Naive thymus-derived CD4-positive, alpha-beta T cell (primary cell): ENCODE measurements around the gene OR9Q1. TPM values are rescaled to one million over a fixed set of nuclear protein-coding genes. Genes with fewer than 3 reads are reported as not detected.

ENCODE experiments used
- ATAC-seq: fragments of 150-1000 bp; cut with Tn5 transposase; 2 replicates; pipeline ENCODE4 v1.10.0; 2021; ENCODE audit warnings: mild to moderate bottlenecking, moderate library complexity
- CTCF ChIA-PET: fragments of 350-600 bp; sonication (Branson Sonifier 250); formaldehyde crosslinking; loops from one replicate; lab custom pipeline; 2021; ENCODE audit warnings: antibody characterized with exemption; lab: Charles Lee
- POLR2A ChIA-PET: fragments of 350-600 bp; sonication (Branson Sonifier 250); formaldehyde crosslinking; loops from one replicate; lab custom pipeline; 2021; ENCODE audit warnings: antibody characterized with exemption, inconsistent platforms; lab: Charles Lee
- DNase-seq, 9 donors: peaks; one replicate each; pipeline versions ENCODE4 v3.0.0 to v3.0.0-alpha.2; 2020 to 2022; ENCODE audit warnings: mixed read lengths in 1 of 9
- H3K27ac ChIP-seq: one replicate; pipeline ENCODE4 v1.7.0; 2013; ENCODE audit warnings: mild to moderate bottlenecking, low read depth, low read length, moderate library complexity
- H3K27me3 ChIP-seq, 2 donors: one replicate each; pipeline ENCODE4 v1.7.0; 2013; ENCODE audit warnings: low read length in 2 of 2, mild to moderate bottlenecking in 2 of 2, moderate library complexity in 2 of 2; ENCODE audit not compliant: control insufficient read depth in 2 of 2, insufficient read depth in 2 of 2
- H3K36me3 ChIP-seq, 3 experiments: 1 replicate in 2 of 3; 2 replicates in 1 of 3; pipeline ENCODE4 v1.7.0; 2013; ENCODE audit warnings: low read length in 3 of 3, mild to moderate bottlenecking in 3 of 3, moderate library complexity in 1 of 3; ENCODE audit not compliant: insufficient read depth in 3 of 3, control insufficient read depth in 2 of 3
- H3K4me1 ChIP-seq, 2 donors: one replicate each; pipeline ENCODE4 v1.7.0; 2013; ENCODE audit warnings: low read length in 2 of 2, mild to moderate bottlenecking in 2 of 2, moderate library complexity in 1 of 2; ENCODE audit not compliant: control insufficient read depth in 2 of 2, insufficient read depth in 2 of 2
- H3K4me3 ChIP-seq: 2 replicates; pipeline ENCODE4 v1.7.0; 2013; ENCODE audit warnings: mild to moderate bottlenecking, low read length
- H3K9me3 ChIP-seq, 3 experiments: 1 replicate in 2 of 3; 2 replicates in 1 of 3; pipeline ENCODE4 v1.7.0; 2013; ENCODE audit warnings: low read length in 3 of 3; ENCODE audit not compliant: control insufficient read depth in 2 of 3
- H3K27ac Mint-ChIP-seq, 9 donors: one replicate each; pipeline ENCODE4 v1.8.0; 2020 to 2022; ENCODE audit warnings: mixed read lengths in 9 of 9, mild to moderate bottlenecking in 8 of 9, moderate library complexity in 5 of 9, inconsistent platforms in 2 of 9
- H3K27me3 Mint-ChIP-seq, 5 donors: one replicate each; pipeline ENCODE4 v1.8.0; 2021 to 2022; ENCODE audit warnings: mixed read lengths in 5 of 5, mild to moderate bottlenecking in 1 of 5
- H3K36me3 Mint-ChIP-seq, 5 donors: one replicate each; pipeline ENCODE4 v1.8.0; 2020 to 2022; ENCODE audit warnings: mixed read lengths in 5 of 5, mild to moderate bottlenecking in 3 of 5, inconsistent platforms in 1 of 5
- H3K4me1 Mint-ChIP-seq, 7 donors: one replicate each; pipeline ENCODE4 v1.8.0; 2020 to 2022; ENCODE audit warnings: mixed read lengths in 7 of 7, mild to moderate bottlenecking in 3 of 7, inconsistent platforms in 1 of 7
- H3K4me3 Mint-ChIP-seq, 10 donors: one replicate each; pipeline ENCODE4 v1.8.0; 2020 to 2022; ENCODE audit warnings: mild to moderate bottlenecking in 10 of 10, mixed read lengths in 10 of 10, moderate library complexity in 6 of 10, inconsistent platforms in 2 of 10
- H3K9me3 Mint-ChIP-seq, 11 donors: one replicate each; pipeline ENCODE4 v1.8.0; 2020 to 2022; ENCODE audit warnings: mixed read lengths in 11 of 11, mild to moderate bottlenecking in 4 of 11, inconsistent platforms in 1 of 11, moderate library complexity in 1 of 11
- intact Hi-C, 2 donors: fragments of 100-400 bp; cut with micrococcal nuclease; formaldehyde crosslinking; loops; one replicate each; pipeline ENCODE4 v1.15.1; 2023
- polyA plus RNA-seq, 2 donors: library from polyadenylated mRNA; unstranded; fragments of 300-500 nt; fragmentation: Illumina TruSeq; gene quantifications; one replicate each; pipeline ENCODE4 v1.2.3, GENCODE V29; 2021
- total RNA-seq, 6 experiments: library from RNA in 5 of 6; stranded (reverse) in 5 of 6; gene quantifications; 1 replicate in 5 of 6; 2 replicates in 1 of 6; pipeline ENCODE4 v1.2.3 and lab custom pipeline; 2021 to 2026

OR9Q1 gene
- total and polyA plus RNA-seq, 7 experiments from 2014 or later = not detected

- Histone ChIP-seq H3K4me1 (no peaks in the 10 kb centered on the region), H3K4me3 (no peak overlapping the region), H3K27ac (no peak overlapping the region), H3K27me3 (no peaks in the 10 kb centered on the region), H3K36me3 (no peaks in the 10 kb centered on the region), H3K9me3 (no peaks in the 10 kb centered on the region)
- DNase-seq (no peak), ATAC-seq (no peak)
- Mint-ChIP-seq H3K9me3 (peaks cover 0 to 8% (median 1%) of the 10 kb centered on the region in 11 donors), H3K36me3 (no peaks in the 10 kb centered on the region), H3K4me1 (no peaks in the 10 kb centered on the region), H3K27ac (no peak overlapping the region), H3K4me3 (no peak overlapping the region), H3K27me3 (peaks cover 0 to 20% (median 20%) of the 10 kb centered on the region in 5 donors)
- CTCF ChIA-PET = no interaction called here
- intact Hi-C loops = no loop called here
- POLR2A ChIA-PET = no interaction called here
Observed at GRCh38 chr11:58047818-58048217, 24.1 kb downstream of the OR9Q1 start.

- Mint-ChIP-seq H3K27ac (no peak overlapping the region), H3K27me3 (peaks cover 0 to 13% (median 8%) of the 10 kb centered on the region in 5 donors), H3K36me3 (no peaks in the 10 kb centered on the region), H3K4me1 (no peaks in the 10 kb centered on the region), H3K4me3 (no peak overlapping the region), H3K9me3 (peaks cover 0 to 2% (median 0%) of the 10 kb centered on the region in 11 donors)
- CTCF ChIA-PET = no interaction called here
- ATAC-seq (no peak), DNase-seq (no peak)
- Histone ChIP-seq H3K4me3 (no peak overlapping the region), H3K4me1 (no peaks in the 10 kb centered on the region), H3K27ac (no peak overlapping the region), H3K36me3 (no peaks in the 10 kb centered on the region), H3K27me3 (no peaks in the 10 kb centered on the region), H3K9me3 (no peaks in the 10 kb centered on the region)
- POLR2A ChIA-PET = no interaction called here
- intact Hi-C loops = no loop called here
Observed at GRCh38 chr11:58055806-58056401, 32.2 kb downstream of the OR9Q1 start.

- DNase-seq = no peak
- no peaks in the 10 kb centered on the region for H3K27me3 ChIP-seq
- Mint-ChIP-seq H3K27me3 (peaks cover 0 to 17% (median 8%) of the 10 kb centered on the region in 5 donors), H3K9me3 (peaks cover 0 to 2% (median 0%) of the 10 kb centered on the region in 11 donors), H3K36me3 (no peaks in the 10 kb centered on the region), H3K4me1 (no peaks in the 10 kb centered on the region), H3K4me3 (no peak overlapping the region), H3K27ac (no peak overlapping the region)
- H3K36me3 ChIP-seq = no peaks in the 10 kb centered on the region
- H3K27ac ChIP-seq = no peak overlapping the region
- no peak for ATAC-seq
- CTCF ChIA-PET = no interaction called here
- POLR2A ChIA-PET = no interaction called here
- no peaks in the 10 kb centered on the region for H3K4me1 ChIP-seq
- H3K4me3 ChIP-seq = no peak overlapping the region
- no peaks in the 10 kb centered on the region for H3K9me3 ChIP-seq
- intact Hi-C loops = no loop called here
Observed at GRCh38 chr11:58057481-58057880, 33.8 kb downstream of the OR9Q1 start.

- H3K36me3 Mint-ChIP-seq = no peaks in the 10 kb centered on the region
- ATAC-seq (no peak), DNase-seq (no peak)
- Histone ChIP-seq H3K36me3 (no peaks in the 10 kb centered on the region), H3K4me3 (no peak overlapping the region), H3K27ac (no peak overlapping the region), H3K4me1 (no peaks in the 10 kb centered on the region), H3K27me3 (no peaks in the 10 kb centered on the region), H3K9me3 (no peaks in the 10 kb centered on the region)
- no peaks in the 10 kb centered on the region for H3K4me1 Mint-ChIP-seq
- no peak overlapping the region for H3K4me3 Mint-ChIP-seq
- H3K9me3 Mint-ChIP-seq = peaks cover 0 to 2% (median 0%) of the 10 kb centered on the region in 11 donors
- POLR2A ChIA-PET = no interaction called here
- H3K27me3 Mint-ChIP-seq = peaks cover 0 to 17% (median 8%) of the 10 kb centered on the region in 5 donors
- CTCF ChIA-PET = no interaction called here
- intact Hi-C loops = no loop called here
- H3K27ac Mint-ChIP-seq = no peak overlapping the region
Observed at GRCh38 chr11:58058276-58059006, 34.8 kb downstream of the OR9Q1 start.

GRCh38 chr11:58059007-58059350, 35.3 kb downstream of the OR9Q1 start:
- POLR2A ChIA-PET = no interaction called here

GRCh38 chr11:58060535-58060934, 36.9 kb downstream of the OR9Q1 start:
- POLR2A ChIA-PET = no interaction called here
- DNase-seq = no peak
- Histone ChIP-seq H3K27me3 (no peaks in the 10 kb centered on the region), H3K9me3 (no peaks in the 10 kb centered on the region), H3K4me1 (no peaks in the 10 kb centered on the region), H3K36me3 (no peaks in the 10 kb centered on the region), H3K27ac (no peak overlapping the region), H3K4me3 (no peak overlapping the region)
- peaks cover 0 to 17% (median 8%) of the 10 kb centered on the region in 5 donors for H3K27me3 Mint-ChIP-seq
- no peaks in the 10 kb centered on the region for H3K36me3 Mint-ChIP-seq
- CTCF ChIA-PET = no interaction called here
- H3K4me1 Mint-ChIP-seq = no peaks in the 10 kb centered on the region
- no peak overlapping the region for H3K4me3 Mint-ChIP-seq
- no peak overlapping the region for H3K27ac Mint-ChIP-seq
- intact Hi-C loops = no loop called here
- H3K9me3 Mint-ChIP-seq = peaks cover 0 to 2% (median 0%) of the 10 kb centered on the region in 11 donors
- ATAC-seq = no peak

More at GRCh38 chr11:58059007-58059350, 35.3 kb downstream of the OR9Q1 start:
- Histone ChIP-seq H3K9me3 (no peaks in the 10 kb centered on the region), H3K4me1 (no peaks in the 10 kb centered on the region), H3K36me3 (no peaks in the 10 kb centered on the region), H3K27ac (no peak overlapping the region), H3K4me3 (no peak overlapping the region), H3K27me3 (no peaks in the 10 kb centered on the region)
- ATAC-seq = no peak
- no peaks in the 10 kb centered on the region for H3K36me3 Mint-ChIP-seq
- H3K9me3 Mint-ChIP-seq = peaks cover 0 to 2% (median 0%) of the 10 kb centered on the region in 11 donors
- H3K27ac Mint-ChIP-seq = no peak overlapping the region
- no peak overlapping the region for H3K4me3 Mint-ChIP-seq
- CTCF ChIA-PET = no interaction called here
- no peak for DNase-seq
- H3K27me3 Mint-ChIP-seq = peaks cover 0 to 17% (median 8%) of the 10 kb centered on the region in 5 donors
- no peaks in the 10 kb centered on the region for H3K4me1 Mint-ChIP-seq
- intact Hi-C loops = no loop called here
